Measurements from ENCODE around the gene PCGF3.

The PCGF3 gene

DNA sequence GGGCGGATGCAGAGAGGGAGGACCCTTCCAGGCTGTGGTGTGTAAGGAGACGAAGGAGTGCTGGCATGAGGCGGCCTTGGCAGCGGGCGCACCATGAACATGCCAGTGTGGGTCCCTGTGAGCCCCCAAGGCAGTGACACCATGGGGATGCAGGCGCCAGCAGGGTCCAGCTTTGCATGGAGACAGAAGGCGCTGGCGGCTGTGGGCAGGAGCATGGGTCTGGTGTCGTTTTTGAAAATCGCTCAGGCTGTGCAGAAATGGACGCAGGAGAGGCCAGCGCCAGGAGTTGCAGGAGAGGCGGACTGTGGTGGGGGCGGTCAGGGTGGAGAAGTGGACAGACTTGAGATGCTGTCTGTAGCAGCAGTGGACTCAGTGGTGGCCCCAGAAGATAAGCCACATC is 56.1 kb downstream of the PCGF3 start:
- no peak overlapping the region for H3K4me3 ChIP-seq (ENCODE audit: low read depth in 1 of 5, low read length in 5 of 5)
- no peak overlapping the region for H3K9ac ChIP-seq (ENCODE audit: low read length in 5 of 5)
- peaks cover 1 to 15% (median 12%) of the 10 kb centered on the region in 5 donors for H3K4me1 ChIP-seq (ENCODE audit: control insufficient read depth in 5 of 5, insufficient read depth in 5 of 5, low read length in 5 of 5)
- H3K27me3 ChIP-seq (ENCODE audit: control insufficient read depth in 5 of 5, insufficient read depth in 4 of 5, low read length in 5 of 5) = no peaks in the 10 kb centered on the region
- no peaks in the 10 kb centered on the region for H3K9me3 ChIP-seq (ENCODE audit: control insufficient read depth in 5 of 5, low read length in 5 of 5)
- H3K36me3 ChIP-seq (ENCODE audit: control insufficient read depth in 5 of 5, insufficient read depth in 5 of 5, low read length in 5 of 5) = peaks cover 0 to 65% (median 54%) of the 10 kb centered on the region in 5 donors
- H3K27ac ChIP-seq (ENCODE audit: low read depth, low read length) = no peak overlapping the region

DNA sequence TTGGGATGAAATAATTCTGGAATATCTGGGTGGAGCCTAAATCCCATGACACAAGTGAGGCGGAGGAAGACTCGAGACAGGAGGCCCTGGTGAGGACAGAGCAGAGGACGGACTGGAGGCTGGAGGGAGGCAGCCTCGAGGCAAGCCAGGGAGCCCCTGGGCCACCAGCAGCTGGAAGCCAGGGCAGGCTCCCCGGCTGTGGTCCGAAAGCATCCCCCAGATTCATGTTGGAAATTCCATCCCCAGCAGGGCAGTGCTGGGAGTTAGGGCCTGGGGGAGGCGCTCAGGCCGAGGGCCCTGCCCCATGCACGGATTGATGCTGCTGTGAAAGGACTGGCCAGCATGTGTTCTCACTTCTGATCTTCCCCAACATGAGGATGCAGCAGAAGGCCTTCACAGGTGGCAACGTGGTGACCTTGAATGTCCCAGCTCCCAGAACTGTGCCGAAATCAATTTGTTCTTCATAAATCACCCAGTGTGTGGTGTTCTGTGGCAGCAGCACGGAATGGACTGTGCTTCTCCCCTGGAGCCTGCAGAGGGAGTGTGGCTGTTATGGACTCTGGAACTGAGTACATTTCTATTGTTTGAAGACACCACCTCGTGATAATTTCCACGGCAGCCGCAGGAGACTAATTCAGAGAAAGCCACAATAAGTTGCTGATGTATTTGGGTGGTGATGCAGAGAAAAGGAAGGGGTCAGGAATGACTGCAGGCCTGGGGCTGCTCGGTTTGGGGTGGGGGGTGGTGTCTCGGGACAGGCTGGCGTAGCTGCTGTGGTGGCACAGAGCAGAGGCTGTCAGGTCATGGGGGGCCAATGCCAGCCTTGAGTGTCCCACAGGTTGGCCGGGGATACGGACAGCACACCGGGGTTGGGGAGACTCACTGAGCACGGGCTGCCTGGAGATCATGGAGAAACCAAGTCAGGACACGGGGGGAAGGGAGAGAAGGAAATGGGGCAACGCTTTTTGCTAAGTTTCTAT is 56.9 kb downstream of the PCGF3 start:
- H3K36me3 ChIP-seq (ENCODE audit: control insufficient read depth in 5 of 5, insufficient read depth in 5 of 5, low read length in 5 of 5) = peaks cover under 1 to 68% (median 54%) of the 10 kb centered on the region in 5 donors
- peaks cover 1 to 15% (median 12%) of the 10 kb centered on the region in 5 donors for H3K4me1 ChIP-seq (ENCODE audit: control insufficient read depth in 5 of 5, insufficient read depth in 5 of 5, low read length in 5 of 5)
- H3K27ac ChIP-seq (ENCODE audit: low read depth, low read length) = no peak overlapping the region
- no peaks in the 10 kb centered on the region for H3K9me3 ChIP-seq (ENCODE audit: control insufficient read depth in 5 of 5, low read length in 5 of 5)
- H3K9ac ChIP-seq (ENCODE audit: low read length in 5 of 5) = no peak overlapping the region
- H3K4me3 ChIP-seq (ENCODE audit: low read depth in 1 of 5, low read length in 5 of 5) = no peak overlapping the region
- H3K27me3 ChIP-seq (ENCODE audit: control insufficient read depth in 5 of 5, insufficient read depth in 4 of 5, low read length in 5 of 5) = no peaks in the 10 kb centered on the region

DNA sequence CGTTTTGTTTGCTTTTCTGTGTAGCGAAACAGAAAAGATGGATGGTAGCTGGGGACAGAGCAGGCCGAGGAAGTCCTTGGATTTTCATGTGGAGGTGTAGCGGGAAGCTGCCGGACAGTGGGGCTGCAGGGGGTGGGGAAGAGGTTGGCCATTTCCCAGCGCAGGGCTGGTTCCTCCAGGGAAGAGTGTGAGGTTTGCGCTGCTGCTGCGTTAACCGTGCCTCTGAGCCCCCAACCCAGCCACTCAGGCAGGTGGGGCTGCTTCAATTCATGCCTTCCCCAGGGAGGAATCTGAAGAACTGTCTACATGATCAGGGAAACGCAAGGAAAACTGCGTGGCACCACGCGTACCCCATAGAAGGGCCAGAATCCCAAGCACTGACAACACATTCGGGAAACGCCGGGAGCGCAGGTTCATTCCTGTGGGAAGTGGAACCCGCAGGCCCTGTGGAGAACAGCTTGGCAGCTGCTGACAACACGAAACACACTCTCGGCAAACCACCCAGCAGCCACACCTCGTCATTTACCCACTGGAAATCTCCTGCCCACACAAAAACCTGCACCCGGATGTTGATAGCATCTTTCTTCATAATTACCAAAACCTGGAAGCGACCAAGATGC is 57.7 kb downstream of the PCGF3 start:
- H3K9me3 ChIP-seq (ENCODE audit: control insufficient read depth in 5 of 5, low read length in 5 of 5) = no peaks in the 10 kb centered on the region
- H3K4me3 ChIP-seq (ENCODE audit: low read depth in 1 of 5, low read length in 5 of 5) = no peak overlapping the region
- H3K4me1 ChIP-seq (ENCODE audit: control insufficient read depth in 5 of 5, insufficient read depth in 5 of 5, low read length in 5 of 5) = peaks cover 1 to 15% (median 12%) of the 10 kb centered on the region in 5 donors
- peaks cover 3 to 71% (median 61%) of the 10 kb centered on the region in 5 donors for H3K36me3 ChIP-seq (ENCODE audit: control insufficient read depth in 5 of 5, insufficient read depth in 5 of 5, low read length in 5 of 5)
- no peak overlapping the region for H3K9ac ChIP-seq (ENCODE audit: low read length in 5 of 5)
- no peak overlapping the region for H3K27ac ChIP-seq (ENCODE audit: low read depth, low read length)
- H3K27me3 ChIP-seq (ENCODE audit: control insufficient read depth in 5 of 5, insufficient read depth in 4 of 5, low read length in 5 of 5) = no peaks in the 10 kb centered on the region

DNA sequence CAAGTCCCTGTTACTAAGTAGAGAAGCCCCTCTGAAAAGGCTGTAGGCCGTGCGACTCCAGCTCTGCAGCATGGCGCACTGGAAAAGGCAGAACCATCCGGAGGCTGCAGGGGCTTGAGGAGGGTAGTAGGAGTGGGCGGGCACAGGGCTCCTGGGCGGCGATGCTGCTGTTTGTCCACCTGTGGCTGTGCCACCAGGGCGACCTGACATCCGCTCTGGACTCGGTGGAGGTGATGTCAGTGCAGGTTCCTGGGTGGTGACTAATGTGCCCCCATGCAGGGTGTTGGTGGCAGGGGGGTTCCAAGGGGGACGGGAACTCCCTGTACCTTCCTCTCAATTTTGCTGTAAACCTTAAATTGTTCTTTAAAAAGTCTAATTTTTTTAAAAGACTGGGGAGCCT is 58.3 kb downstream of the PCGF3 start:
- H3K27ac ChIP-seq (ENCODE audit: low read depth, low read length) = no peak overlapping the region
- no peaks in the 10 kb centered on the region for H3K9me3 ChIP-seq (ENCODE audit: control insufficient read depth in 5 of 5, low read length in 5 of 5)
- peaks cover 1 to 15% (median 12%) of the 10 kb centered on the region in 5 donors for H3K4me1 ChIP-seq (ENCODE audit: control insufficient read depth in 5 of 5, insufficient read depth in 5 of 5, low read length in 5 of 5)
- no peak overlapping the region for H3K9ac ChIP-seq (ENCODE audit: low read length in 5 of 5)
- H3K4me3 ChIP-seq (ENCODE audit: low read depth in 1 of 5, low read length in 5 of 5) = no peak overlapping the region
- H3K27me3 ChIP-seq (ENCODE audit: control insufficient read depth in 5 of 5, insufficient read depth in 4 of 5, low read length in 5 of 5) = no peaks in the 10 kb centered on the region
- H3K36me3 ChIP-seq (ENCODE audit: control insufficient read depth in 5 of 5, insufficient read depth in 5 of 5, low read length in 5 of 5) = peaks cover 3 to 73% (median 62%) of the 10 kb centered on the region in 5 donors

DNA sequence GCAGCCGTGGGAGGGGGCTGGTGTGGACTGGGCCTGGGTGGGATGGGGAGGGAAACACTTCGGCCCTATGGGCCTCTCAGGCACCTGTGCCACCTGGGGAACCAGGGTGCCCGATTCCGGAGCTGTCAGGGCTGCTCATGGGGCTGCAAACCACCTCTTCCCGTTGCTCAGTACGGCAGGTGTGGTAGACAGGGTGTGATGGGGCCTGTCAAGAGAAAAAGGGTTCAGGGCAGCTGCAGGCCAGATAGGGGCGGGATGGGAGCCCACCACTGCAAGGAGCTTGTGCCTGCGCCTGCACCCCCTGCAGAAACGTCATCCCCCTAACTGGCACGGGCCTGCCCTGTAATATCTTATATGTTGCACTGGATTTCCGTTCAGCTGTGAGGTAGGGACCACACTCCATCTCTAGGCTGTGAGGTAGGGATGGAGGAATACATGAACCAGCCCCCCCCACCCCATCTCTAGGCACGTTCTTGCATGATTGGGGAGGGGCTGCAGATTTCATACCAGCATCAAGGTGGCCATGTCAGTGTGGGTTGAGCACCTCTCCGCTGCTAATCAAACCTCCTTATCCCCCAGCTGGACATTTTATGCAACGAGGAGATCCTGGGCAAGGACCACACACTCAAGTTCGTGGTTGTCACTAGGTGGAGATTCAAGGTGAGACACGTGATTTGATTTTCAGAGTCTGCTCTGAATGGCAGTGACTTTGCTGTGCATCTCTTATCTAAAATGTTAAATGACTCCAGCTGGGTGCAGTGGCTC is 59.0 kb downstream of the PCGF3 start:
- H3K4me1 ChIP-seq (ENCODE audit: control insufficient read depth in 5 of 5, insufficient read depth in 5 of 5, low read length in 5 of 5) = peaks cover 1 to 15% (median 12%) of the 10 kb centered on the region in 5 donors
- H3K4me3 ChIP-seq (ENCODE audit: low read depth in 1 of 5, low read length in 5 of 5) = no peak overlapping the region
- no peaks in the 10 kb centered on the region for H3K9me3 ChIP-seq (ENCODE audit: control insufficient read depth in 5 of 5, low read length in 5 of 5)
- H3K9ac ChIP-seq (ENCODE audit: low read length in 5 of 5) = no peak overlapping the region
- no peaks in the 10 kb centered on the region for H3K27me3 ChIP-seq (ENCODE audit: control insufficient read depth in 5 of 5, insufficient read depth in 4 of 5, low read length in 5 of 5)
- H3K36me3 ChIP-seq (ENCODE audit: control insufficient read depth in 5 of 5, insufficient read depth in 5 of 5, low read length in 5 of 5) = peaks cover 3 to 80% (median 68%) of the 10 kb centered on the region in 5 donors
- no peak overlapping the region for H3K27ac ChIP-seq (ENCODE audit: low read depth, low read length)

DNA sequence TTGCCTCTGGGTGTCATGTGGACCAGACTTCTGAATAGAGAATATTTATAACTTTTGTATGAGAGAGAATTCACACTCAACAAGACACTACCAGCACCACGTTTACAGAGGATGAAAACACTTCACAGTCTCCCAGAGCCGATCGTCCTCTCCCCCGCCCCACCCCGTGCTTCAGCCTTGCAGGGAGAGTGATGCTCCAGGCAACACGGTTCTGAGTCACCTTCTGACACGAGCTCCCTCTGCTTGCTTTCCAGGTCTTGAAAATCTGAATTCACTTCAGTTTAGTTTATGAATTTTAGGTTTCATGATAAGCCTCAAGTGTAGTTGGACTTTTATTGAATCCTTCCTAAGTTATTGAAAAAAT is 60.5 kb downstream of the PCGF3 start:
- H3K4me3 ChIP-seq (ENCODE audit: low read depth in 1 of 5, low read length in 5 of 5) = no peak overlapping the region
- no peak overlapping the region for H3K9ac ChIP-seq (ENCODE audit: low read length in 5 of 5)
- H3K27ac ChIP-seq (ENCODE audit: low read depth, low read length) = no peak overlapping the region
- H3K27me3 ChIP-seq (ENCODE audit: control insufficient read depth in 5 of 5, insufficient read depth in 4 of 5, low read length in 5 of 5) = no peaks in the 10 kb centered on the region
- H3K36me3 ChIP-seq (ENCODE audit: control insufficient read depth in 5 of 5, insufficient read depth in 5 of 5, low read length in 5 of 5) = peaks cover 3 to 83% (median 70%) of the 10 kb centered on the region in 5 donors
- peaks cover 1 to 15% (median 12%) of the 10 kb centered on the region in 5 donors for H3K4me1 ChIP-seq (ENCODE audit: control insufficient read depth in 5 of 5, insufficient read depth in 5 of 5, low read length in 5 of 5)
- H3K9me3 ChIP-seq (ENCODE audit: control insufficient read depth in 5 of 5, low read length in 5 of 5) = no peaks in the 10 kb centered on the region

DNA sequence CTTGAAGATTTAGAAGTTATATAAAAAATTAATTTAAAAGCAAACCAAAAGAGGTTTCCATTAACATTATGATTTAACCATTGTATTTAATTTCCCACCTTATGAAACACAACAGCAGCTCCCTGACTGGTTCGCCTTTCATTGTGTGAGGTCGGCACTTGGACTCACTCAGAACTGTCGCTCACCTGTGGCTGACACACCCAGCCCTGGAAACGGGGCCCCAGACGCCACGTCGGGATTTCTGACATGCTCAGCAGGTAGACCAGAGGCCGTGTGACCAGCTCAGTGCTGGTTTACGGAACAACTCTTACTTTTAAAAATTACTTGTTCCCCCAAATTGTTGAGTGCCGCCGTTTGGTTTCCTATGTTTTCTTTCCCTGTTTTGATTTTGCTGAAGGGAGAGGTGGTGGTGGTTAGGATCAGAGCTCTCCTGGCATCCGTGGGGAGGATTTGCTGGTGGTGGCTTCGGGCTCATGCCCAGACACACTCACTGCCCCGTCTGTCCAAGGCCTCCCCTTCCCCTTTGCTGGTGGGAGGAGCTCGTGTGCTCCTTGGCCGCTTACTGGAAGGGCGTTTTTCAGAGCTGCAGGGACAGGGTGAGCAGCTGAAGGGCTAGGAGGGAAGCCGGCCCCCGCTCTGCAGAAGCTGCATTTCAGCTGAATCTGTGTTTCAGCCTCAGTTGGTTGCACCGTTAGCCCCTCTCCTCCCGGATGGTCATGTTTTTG is 61.1 kb downstream of the PCGF3 start:
- Histone ChIP-seq H3K9me3 (ENCODE audit: control insufficient read depth in 5 of 5, low read length in 5 of 5) (no peaks in the 10 kb centered on the region), H3K27ac (ENCODE audit: low read depth, low read length) (no peak overlapping the region), H3K4me3 (ENCODE audit: low read depth in 1 of 5, low read length in 5 of 5) (no peak overlapping the region), H3K36me3 (ENCODE audit: control insufficient read depth in 5 of 5, insufficient read depth in 5 of 5, low read length in 5 of 5) (peaks cover 3 to 81% (median 64%) of the 10 kb centered on the region in 5 donors), H3K4me1 (ENCODE audit: control insufficient read depth in 5 of 5, insufficient read depth in 5 of 5, low read length in 5 of 5) (peaks cover 1 to 21% (median 17%) of the 10 kb centered on the region in 5 donors), H3K9ac (ENCODE audit: low read length in 5 of 5) (no peak overlapping the region), H3K27me3 (ENCODE audit: control insufficient read depth in 5 of 5, insufficient read depth in 4 of 5, low read length in 5 of 5) (no peaks in the 10 kb centered on the region)

DNA sequence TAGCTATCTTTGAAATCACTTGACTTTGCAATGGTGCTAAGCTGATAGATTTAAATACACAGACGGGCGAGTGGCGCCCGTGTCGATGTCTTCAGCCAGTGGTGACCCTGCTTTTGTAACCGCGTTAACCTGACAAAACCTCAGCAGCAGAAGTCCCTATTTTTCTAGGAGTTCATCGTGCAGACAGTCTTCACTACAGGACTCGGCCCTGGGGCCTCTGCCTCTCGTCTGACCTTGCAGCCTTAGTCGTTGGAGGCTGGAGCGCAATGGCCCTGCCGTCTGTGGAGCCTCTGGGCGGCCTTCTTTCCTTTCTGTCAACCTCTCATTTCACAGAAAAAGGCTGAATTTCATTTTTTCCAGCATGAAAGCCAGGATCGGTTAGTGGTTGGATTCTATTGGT is 62.4 kb downstream of the PCGF3 start:
- no peak overlapping the region for H3K27ac ChIP-seq (ENCODE audit: low read depth, low read length)
- H3K27me3 ChIP-seq (ENCODE audit: control insufficient read depth in 5 of 5, insufficient read depth in 4 of 5, low read length in 5 of 5) = no peaks in the 10 kb centered on the region
- H3K36me3 ChIP-seq (ENCODE audit: control insufficient read depth in 5 of 5, insufficient read depth in 5 of 5, low read length in 5 of 5) = peaks cover 3 to 72% (median 57%) of the 10 kb centered on the region in 5 donors
- no peak overlapping the region for H3K9ac ChIP-seq (ENCODE audit: low read length in 5 of 5)
- peaks cover 1 to 34% (median 30%) of the 10 kb centered on the region in 5 donors for H3K4me1 ChIP-seq (ENCODE audit: control insufficient read depth in 5 of 5, insufficient read depth in 5 of 5, low read length in 5 of 5)
- H3K4me3 ChIP-seq (ENCODE audit: low read depth in 1 of 5, low read length in 5 of 5) = no peak overlapping the region
- no peaks in the 10 kb centered on the region for H3K9me3 ChIP-seq (ENCODE audit: control insufficient read depth in 5 of 5, low read length in 5 of 5)

DNA sequence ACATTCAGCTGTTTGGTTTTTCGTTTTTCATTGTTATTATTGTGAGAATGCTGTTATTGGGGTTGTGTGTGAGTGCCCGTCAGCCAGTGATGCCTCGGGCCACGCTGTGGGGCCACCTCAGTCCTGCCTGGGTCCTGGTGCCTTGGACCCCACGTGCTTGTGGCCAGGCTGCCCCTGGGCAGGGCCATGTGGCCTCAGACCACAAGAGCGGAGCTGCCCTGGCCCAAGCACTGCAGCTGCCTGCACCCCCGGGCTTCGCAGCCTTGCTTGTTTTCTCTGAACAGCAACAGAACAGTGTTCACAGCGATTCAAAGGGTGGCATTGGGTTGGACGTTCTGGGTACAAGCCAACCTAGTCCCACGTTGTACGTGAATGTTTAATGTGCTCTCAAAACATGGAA is 63.4 kb downstream of the PCGF3 start:
- Histone ChIP-seq H3K9me3 (ENCODE audit: control insufficient read depth in 5 of 5, low read length in 5 of 5) (no peaks in the 10 kb centered on the region), H3K4me1 (ENCODE audit: control insufficient read depth in 5 of 5, insufficient read depth in 5 of 5, low read length in 5 of 5) (peaks cover 3 to 43% (median 37%) of the 10 kb centered on the region in 5 donors), H3K9ac (ENCODE audit: low read length in 5 of 5) (no peak overlapping the region), H3K4me3 (ENCODE audit: low read depth in 1 of 5, low read length in 5 of 5) (no peak overlapping the region), H3K27ac (ENCODE audit: low read depth, low read length) (no peak overlapping the region), H3K36me3 (ENCODE audit: control insufficient read depth in 5 of 5, insufficient read depth in 5 of 5, low read length in 5 of 5) (peaks cover 3 to 66% (median 49%) of the 10 kb centered on the region in 5 donors), H3K27me3 (ENCODE audit: control insufficient read depth in 5 of 5, insufficient read depth in 4 of 5, low read length in 5 of 5) (no peaks in the 10 kb centered on the region)

All from subcutaneous abdominal adipose tissue (tissue), 5 donors.